BE2C (cell line): ENCODE results near the gene AHI1. TPM values are rescaled to one million over a fixed set of nuclear protein-coding genes. Genes with fewer than 3 reads are reported as not detected.
A peak's percentile ranks its signal among the peaks of the same experiment; 100 is the strongest.

Source experiments
- DNase-seq: peaks from one replicate; pipeline ENCODE4 v3.0.0-alpha.2; 2020
- H3K27me3 ChIP-seq: fragments of 250-450 bp; sonication (Bioruptor Pico); 2 replicates; pipeline ENCODE4 v1.5.1; 2020; ENCODE audit warnings: mild to moderate bottlenecking
- H3K36me3 ChIP-seq: fragments of 250-450 bp; sonication (Bioruptor Pico); 2 replicates; pipeline ENCODE4 v1.5.1; 2020; ENCODE audit warnings: mild to moderate bottlenecking
- H3K4me1 ChIP-seq: fragments of 250-450 bp; sonication (Bioruptor Pico); 2 replicates; pipeline ENCODE4 v1.5.1; 2020
- H3K4me3 ChIP-seq: 2 replicates; pipeline ENCODE4 v1.5.1; 2011; ENCODE audit warnings: low read depth, low read length
- H3K9me3 ChIP-seq: fragments of 250-450 bp; sonication (Bioruptor Pico); 2 replicates; pipeline ENCODE4 v1.5.1; 2020
- CTCF ChIP-seq: IDR thresholded peaks from 2 replicates; pipeline ENCODE4 v1.5.1; 2012; ENCODE audit warnings: mild to moderate bottlenecking, low read depth, low read length
- polyA plus RNA-seq: library from polyadenylated mRNA; unstranded; fragments of >200 nt; gene quantifications from one replicate; pipeline ENCODE4 v1.2.1, GENCODE V29; 2012; ENCODE audit warnings: low read depth, missing spikeins; ENCODE audit not compliant: insufficient read length, insufficient read depth

The AHI1 gene
- 7.4 TPM for polyA plus RNA-seq

GRCh38 chr6:135497412-135498184, at the start of gene AHI1:
Gene AHI1 (minus strand): TSS chr6:135497740. CDS start chr6:135492237, 5,503 bp downstream.
- no peak for TF ChIP-seq CTCF
- Histone ChIP-seq H3K36me3 (peaks cover 4% of the 10 kb centered on the region; the same call in 1 of the 2 replicates), H3K4me1 (no peaks in the 10 kb centered on the region), H3K4me3 (peak within 1 kb of the TSS; percentile 96), H3K27me3 (no peaks in the 10 kb centered on the region), H3K9me3 (no peaks in the 10 kb centered on the region)
- peak; percentile 96 for DNase-seq

DNA sequence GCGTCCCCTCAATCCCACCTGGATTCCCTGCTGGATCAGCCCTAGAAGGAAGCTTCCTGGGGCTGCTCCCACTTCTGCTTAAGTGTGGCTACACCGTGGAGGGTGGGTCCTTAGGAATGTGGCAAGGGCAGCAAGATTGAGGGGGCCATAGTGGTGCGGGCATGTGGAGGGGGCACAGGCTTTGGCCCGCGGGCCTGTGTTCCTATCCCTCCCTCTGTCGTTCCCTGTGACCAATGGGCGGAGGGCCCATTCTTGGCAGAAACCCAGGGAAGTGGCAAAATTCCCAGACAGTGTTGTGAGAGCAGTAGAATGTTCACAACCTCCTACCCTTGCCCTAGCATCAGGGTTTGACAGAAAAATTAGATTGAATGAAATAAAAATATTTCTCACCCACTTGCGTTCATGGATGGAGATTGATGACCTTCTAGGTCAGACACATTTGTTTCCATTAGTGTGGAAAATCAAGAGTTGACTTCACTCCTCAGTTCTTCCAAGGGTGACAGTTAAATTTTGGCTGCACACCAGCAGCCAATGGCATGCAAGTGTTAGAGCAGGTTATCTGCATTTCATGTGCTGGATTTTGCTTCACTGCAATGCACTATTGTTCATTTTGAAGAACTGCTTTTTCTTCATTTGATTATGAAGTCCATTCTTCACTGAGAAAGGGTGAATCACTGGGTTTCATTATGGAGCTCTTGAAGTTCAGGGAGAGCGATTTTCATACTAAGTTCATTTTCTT, 49.3 kb upstream of the AHI1 start:
- H3K4me3 ChIP-seq, result no peak overlapping the region
- DNase-seq, result no peak
- no peaks in the 10 kb centered on the region for H3K36me3 ChIP-seq
- no peaks in the 10 kb centered on the region for H3K9me3 ChIP-seq
- H3K4me1 ChIP-seq, result no peaks in the 10 kb centered on the region
- no peaks in the 10 kb centered on the region for H3K27me3 ChIP-seq
- TF ChIP-seq CTCF, result no peak

GRCh38 chr6:135546206-135546605, 48.7 kb upstream of the AHI1 start:
- TF ChIP-seq CTCF, result no peak
- H3K4me1 ChIP-seq, result no peaks in the 10 kb centered on the region
- no peak for DNase-seq
- no peak overlapping the region for H3K4me3 ChIP-seq
- no peaks in the 10 kb centered on the region for H3K27me3 ChIP-seq
- no peaks in the 10 kb centered on the region for H3K9me3 ChIP-seq
- no peaks in the 10 kb centered on the region for H3K36me3 ChIP-seq

DNA sequence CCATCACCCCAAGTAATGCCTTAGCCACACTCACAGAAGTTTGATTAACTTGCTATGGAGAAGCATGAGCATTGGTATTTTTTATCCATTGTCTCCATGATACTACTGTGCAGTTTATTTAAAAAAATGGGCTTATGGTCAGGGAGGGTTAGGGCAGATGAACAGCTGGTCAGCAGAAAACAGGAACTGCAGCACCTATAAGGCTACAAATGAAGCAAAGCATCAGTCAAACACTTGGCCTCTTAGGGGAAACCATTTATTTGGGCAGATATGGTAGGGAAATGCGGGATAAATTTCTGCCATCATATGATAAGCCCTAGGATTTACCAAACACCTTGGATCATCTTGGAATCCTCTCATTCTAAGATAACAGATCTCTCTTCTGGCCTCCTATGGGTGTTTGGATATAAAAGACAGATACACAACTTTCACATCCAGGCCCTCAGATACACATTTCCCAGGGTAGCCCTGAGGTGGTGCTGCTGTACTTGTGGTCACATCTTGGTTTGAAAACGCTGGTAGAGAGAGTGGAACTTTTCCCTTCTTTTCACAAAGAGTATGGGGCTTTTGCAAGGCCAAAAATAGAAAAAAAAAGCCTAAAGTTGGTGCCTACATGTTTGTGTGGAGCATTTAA, 42.8 kb upstream of the AHI1 start:
- TF ChIP-seq CTCF, result peak; percentile 37
- Histone ChIP-seq H3K9me3 (no peaks in the 10 kb centered on the region), H3K4me3 (no peak overlapping the region), H3K36me3 (no peaks in the 10 kb centered on the region), H3K27me3 (no peaks in the 10 kb centered on the region), H3K4me1 (peaks cover 3% of the 10 kb centered on the region; the same call in 1 of the 2 replicates)
- no peak for DNase-seq

- H3K27me3 ChIP-seq, result no peaks in the 10 kb centered on the region
- no peak overlapping the region for H3K4me3 ChIP-seq
- H3K36me3 ChIP-seq, result no peaks in the 10 kb centered on the region
- no peak for DNase-seq
- no peaks in the 10 kb centered on the region for H3K9me3 ChIP-seq
- TF ChIP-seq CTCF, result no peak
- H3K4me1 ChIP-seq, result peaks cover 3% of the 10 kb centered on the region; the same call in 1 of the 2 replicates
Observed at GRCh38 chr6:135537741-135538301, 40.3 kb upstream of the AHI1 start.
